Measurements from ENCODE around the gene ADGRG4. TPM values are rescaled to one million over a fixed set of nuclear protein-coding genes. Genes with fewer than 3 reads are reported as not detected.

ADGRG4 gene
- total RNA-seq, 6 donors from 2014 or later, result under 0.01 to 0.17 (median 0.10) TPM; not detected in 1

GRCh38 chrX:136319600-136319999 is 18.8 kb downstream of the ADGRG4 start:
- H3K36me3 ChIP-seq, result no peaks in the 10 kb centered on the region
- TF ChIP-seq CTCF (IDR thresholded peaks at IDR 0.05) (no peak), EP300 (IDR thresholded peaks at IDR 0.05) (no peak), POLR2AphosphoS5 (IDR thresholded peaks at IDR 0.05) (no peak), POLR2A (IDR thresholded peaks at IDR 0.05) (no peak)
- ATAC-seq (ENCODE audit: low FRiP score in 2 of 2) (no peak), DNase-seq (no peak)
- H3K4me3 ChIP-seq, result no peak overlapping the region
- no peaks in the 10 kb centered on the region for H3K27me3 ChIP-seq
- H3K27ac ChIP-seq, result no peak overlapping the region
- no peaks in the 10 kb centered on the region for H3K4me1 ChIP-seq
- H3K9me3 ChIP-seq, result no peaks in the 10 kb centered on the region

- no peaks in the 10 kb centered on the region for H3K9me3 ChIP-seq
- WGBS, 2 donors, result 65 to 71% methylated on average over 3 of the region's 3 CpGs
- no peak for DNase-seq
Measured at GRCh38 chrX:136321532-136321931, 20.8 kb downstream of the ADGRG4 start.

DNA sequence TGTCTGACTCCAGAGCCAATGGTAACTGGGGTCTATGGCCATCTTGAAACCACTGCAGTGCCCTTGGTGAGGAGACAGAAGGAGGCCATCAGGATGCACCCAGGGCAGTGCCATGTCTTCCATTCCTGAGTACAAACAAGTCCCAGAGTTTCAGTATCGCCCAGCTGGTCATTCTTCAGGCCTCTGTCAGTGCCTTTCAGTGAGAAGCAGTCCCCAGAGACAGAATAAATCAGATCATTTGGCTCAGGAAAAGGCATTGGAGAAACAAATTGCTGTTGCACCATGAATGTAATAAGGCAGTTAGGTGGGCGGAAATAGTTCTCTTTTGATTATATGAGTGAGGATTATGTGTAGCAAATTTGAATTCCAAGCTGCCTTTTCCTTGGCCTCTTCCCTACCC is 21.3 kb downstream of the ADGRG4 start:
- H3K9me3 ChIP-seq, result no peaks in the 10 kb centered on the region
- DNase-seq, result no peak
- no peak for ATAC-seq (ENCODE audit: low FRiP score in 2 of 2)
- TF ChIP-seq EP300 (IDR thresholded peaks at IDR 0.05) (no peak), POLR2A (IDR thresholded peaks at IDR 0.05) (no peak), POLR2AphosphoS5 (IDR thresholded peaks at IDR 0.05) (no peak), CTCF (IDR thresholded peaks at IDR 0.05) (no peak)
- no peaks in the 10 kb centered on the region for H3K27me3 ChIP-seq
- no peak overlapping the region for H3K27ac ChIP-seq
- no peaks in the 10 kb centered on the region for H3K4me1 ChIP-seq
- WGBS, 2 donors, result 59 to 100% methylated on average over 1 to 2 of the region's 2 CpGs
- no peak overlapping the region for H3K4me3 ChIP-seq
- H3K36me3 ChIP-seq, result no peaks in the 10 kb centered on the region

More at GRCh38 chrX:136321532-136321931, 20.8 kb downstream of the ADGRG4 start:
- H3K27ac ChIP-seq, result no peak overlapping the region
- no peaks in the 10 kb centered on the region for H3K36me3 ChIP-seq
- TF ChIP-seq CTCF (IDR thresholded peaks at IDR 0.05) (no peak), EP300 (IDR thresholded peaks at IDR 0.05) (no peak), POLR2A (IDR thresholded peaks at IDR 0.05) (no peak)
- H3K4me1 ChIP-seq, result no peaks in the 10 kb centered on the region
- ATAC-seq (ENCODE audit: low FRiP score in 2 of 2), result no peak
- no peak overlapping the region for H3K4me3 ChIP-seq
- no peaks in the 10 kb centered on the region for H3K27me3 ChIP-seq

DNA sequence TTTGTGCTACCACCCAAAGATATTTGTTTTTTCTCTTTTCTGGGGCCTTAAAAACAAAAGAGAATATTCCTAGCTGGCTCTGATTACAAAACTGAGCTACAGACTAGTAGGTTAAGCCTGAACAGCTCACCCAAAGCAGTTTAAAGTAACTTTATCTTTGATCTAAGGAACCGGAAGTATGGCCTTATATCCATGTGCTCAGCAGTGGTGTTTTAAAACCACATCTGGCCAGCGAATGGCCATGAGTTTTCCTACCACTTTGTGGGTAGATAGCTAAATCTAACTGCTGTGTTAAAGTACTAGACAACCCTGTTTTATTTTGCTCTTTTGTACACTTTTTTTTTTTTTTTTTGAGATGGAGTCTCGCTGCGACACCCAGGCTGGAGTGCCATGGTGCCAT is 24.6 kb downstream of the ADGRG4 start:
- DNase-seq (no peak), ATAC-seq (ENCODE audit: low FRiP score in 2 of 2) (no peak)
- Histone ChIP-seq H3K36me3 (no peaks in the 10 kb centered on the region), H3K9me3 (no peaks in the 10 kb centered on the region), H3K27me3 (no peaks in the 10 kb centered on the region), H3K4me1 (no peaks in the 10 kb centered on the region), H3K4me3 (no peak overlapping the region), H3K27ac (no peak overlapping the region)
- TF ChIP-seq POLR2A (IDR thresholded peaks at IDR 0.05) (no peak), EP300 (IDR thresholded peaks at IDR 0.05) (no peak), POLR2AphosphoS5 (IDR thresholded peaks at IDR 0.05) (no peak), CTCF (IDR thresholded peaks at IDR 0.05) (no peak)
- 79 to 83% methylated on average over 4 of the region's 4 CpGs for WGBS, 2 donors

DNA sequence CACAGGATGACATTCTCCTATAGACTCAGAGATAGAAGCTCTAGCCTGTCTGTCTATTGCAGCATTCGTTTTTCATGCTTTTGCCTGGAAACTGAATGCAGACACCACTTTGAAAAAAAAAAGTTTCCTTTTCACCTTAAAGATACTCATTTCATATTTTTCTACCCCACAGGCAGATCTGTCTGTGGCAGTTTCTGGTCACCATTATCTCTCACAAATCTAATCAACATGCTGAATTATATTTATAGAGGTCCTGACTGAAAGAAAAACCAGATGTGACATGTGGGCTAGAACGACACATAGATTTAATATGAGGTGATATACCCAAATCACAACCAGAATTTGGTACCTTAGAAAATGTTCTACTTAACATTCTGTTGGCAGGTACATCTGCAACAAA is 28.2 kb downstream of the ADGRG4 start:
- H3K9me3 ChIP-seq, result no peaks in the 10 kb centered on the region

More for the DNA sequence above, 28.2 kb downstream of the ADGRG4 start:
- ATAC-seq (ENCODE audit: low FRiP score in 2 of 2) (no peak), DNase-seq (no peak)
- Histone ChIP-seq H3K4me1 (no peaks in the 10 kb centered on the region), H3K4me3 (no peak overlapping the region), H3K27ac (no peak overlapping the region), H3K36me3 (no peaks in the 10 kb centered on the region), H3K27me3 (no peaks in the 10 kb centered on the region)
- WGBS, 2 donors, result 61 to 63% methylated on average over 2 of the region's 2 CpGs
- TF ChIP-seq POLR2A (IDR thresholded peaks at IDR 0.05) (no peak), EP300 (IDR thresholded peaks at IDR 0.05) (no peak), POLR2AphosphoS5 (IDR thresholded peaks at IDR 0.05) (no peak), CTCF (IDR thresholded peaks at IDR 0.05) (no peak)

Data from upper lobe of left lung (tissue), 6 donors.